Measurements from ENCODE around the gene XCR1.

The XCR1 gene

GRCh38 chr3:46030626-46031025, 3.3 kb upstream of the XCR1 start:
- CTCF ChIA-PET = interaction anchor here (1.6 kb wide), 1 partner anchor 49 kb away, joined by 3 read pairs; no protein-coding TSS in a partner anchor
- TF ChIP-seq ZNF558 (tag by site-specific recombination; IDR thresholded peaks at IDR 0.05) (no peak), KLF7 (tag by site-specific recombination; IDR thresholded peaks at IDR 0.05; ENCODE audit: borderline replicate concordance) (no peak), PATZ1 (tag by site-specific recombination; IDR thresholded peaks at IDR 0.05) (no peak), ZNF211 (tag by site-specific recombination; IDR thresholded peaks at IDR 0.05; ENCODE audit: low read depth) (no peak), ZNF140 (tag by site-specific recombination; IDR thresholded peaks at IDR 0.05) (no peak), ZNF510 (tag by site-specific recombination; IDR thresholded peaks at IDR 0.05; ENCODE audit: insufficient replicate concordance) (no peak), ZNF48 (tag by site-specific recombination; IDR thresholded peaks at IDR 0.05) (no peak), ZNF561 (tag by site-specific recombination; IDR thresholded peaks at IDR 0.05; ENCODE audit: borderline replicate concordance) (no peak), ZNF121 (tag by site-specific recombination; IDR thresholded peaks at IDR 0.05) (no peak), ZNF548 (tag by site-specific recombination; IDR thresholded peaks at IDR 0.05) (no peak), ZNF792 (tag by site-specific recombination; IDR thresholded peaks at IDR 0.05) (no peak), ZNF488 (tag by site-specific recombination; IDR thresholded peaks at IDR 0.05) (no peak), ZNF138 (tag by site-specific recombination; IDR thresholded peaks at IDR 0.05; ENCODE audit: borderline replicate concordance) (no peak), ZNF19 (tag by site-specific recombination; IDR thresholded peaks at IDR 0.05; ENCODE audit: low read depth) (no peak), ZNF148 (tag by site-specific recombination; IDR thresholded peaks at IDR 0.05; ENCODE audit: borderline replicate concordance) (no peak), ZBTB49 (tag by site-specific recombination; IDR thresholded peaks at IDR 0.05; ENCODE audit: low read depth) (no peak), GLI4 (tag by site-specific recombination; IDR thresholded peaks at IDR 0.05) (no peak), ZNF239 (tag by site-specific recombination; IDR thresholded peaks at IDR 0.05) (no peak)

More at GRCh38 chr3:46030626-46031025, 3.3 kb upstream of the XCR1 start:
- Histone ChIP-seq H3K36me3 (ENCODE audit: control insufficient read depth in 2 of 2, insufficient read depth in 1 of 2, low read length in 2 of 2) (no peaks in the 10 kb centered on the region), H3K27ac (ENCODE audit: extremely low read depth, low read depth, low read length) (no peak overlapping the region), H3K4me1 (ENCODE audit: control insufficient read depth, insufficient read depth, low read length) (no peaks in the 10 kb centered on the region), H3K4me3 (ENCODE audit: low read depth, low read length) (no peak overlapping the region), H3K9me3 (ENCODE audit: control insufficient read depth, insufficient read depth, low read depth, low read length) (no peaks in the 10 kb centered on the region)
- POLR2A ChIA-PET = no interaction called here

Measured in HEK293 (cell line).